GM18517 (cell line): Measurements from ENCODE around the gene SH3YL1.
"Not testable (repeated sequence)": the region's sequence is repeated elsewhere in the genome, so short reads cannot be mapped to it uniquely, and the experiment has no call there.

Experiments
- ATAC-seq: cut with Tn5 transposase; IDR thresholded peaks from one replicate; pipeline ENCODE4 v1.9.1; 2021; ENCODE audit warnings: mild to moderate bottlenecking, moderate library complexity; ENCODE audit not compliant: unreplicated experiment

The SH3YL1 gene

GRCh38 chr2:184695-185094, 79.1 kb downstream of the SH3YL1 start:
- no peak for ATAC-seq

- ATAC-seq: no peak
Observed at GRCh38 chr2:182509-183122, 81.2 kb downstream of the SH3YL1 start.

- no peak for ATAC-seq
Observed at GRCh38 chr2:180311-180710, 83.5 kb downstream of the SH3YL1 start.

GRCh38 chr2:179886-180285, 83.9 kb downstream of the SH3YL1 start:
- no peak for ATAC-seq

- no peak for ATAC-seq
Observed at GRCh38 chr2:177733-178132, 86.1 kb downstream of the SH3YL1 start.

- no peak for ATAC-seq
Observed at GRCh38 chr2:176917-177316, 86.9 kb downstream of the SH3YL1 start.

- no peak for ATAC-seq
Observed at GRCh38 chr2:175880-176820, 87.7 kb downstream of the SH3YL1 start.

- ATAC-seq: no peak
Observed at GRCh38 chr2:175161-175786, 88.6 kb downstream of the SH3YL1 start.

GRCh38 chr2:172120-172519, 91.7 kb downstream of the SH3YL1 start:
- not testable (repeated sequence) for ATAC-seq

- no peak for ATAC-seq
Observed at GRCh38 chr2:169741-170140, 94.1 kb downstream of the SH3YL1 start.
